Esophagus muscularis mucosa (tissue), 4 donors: Measurements from ENCODE around the gene PRELID3B.

Experiments used
- CTCF ChIP-seq, 3 experiments: fragments of 200-600 bp in 2 of 3; fragments of 450-650 bp in 1 of 3; sonication (generic) in 2 of 3; IDR thresholded peaks; one replicate each; pipeline ENCODE4 v1.5.1; 2017 to 2019; ENCODE audit warnings: antibody characterized with exemption in 3 of 3, mild to moderate bottlenecking in 2 of 3, moderate library complexity in 1 of 3
- EP300 ChIP-seq: sonication (generic); formaldehyde crosslinking; IDR thresholded peaks from one replicate; pipeline ENCODE4 v1.6.1; 2017; ENCODE audit warnings: antibody characterized with exemption
- POLR2A ChIP-seq: fragments of 450-650 bp; IDR thresholded peaks from one replicate; pipeline ENCODE4 v1.6.1; 2017; ENCODE audit warnings: antibody characterized with exemption, moderate library complexity, mild to moderate bottlenecking, low read depth

- TF ChIP-seq CTCF (IDR thresholded peaks at IDR 0.05) (no peak), EP300 (no peak), POLR2A (no peak)
These were observed 51.7 kb downstream of the PRELID3B start for GRCh38 chr20:58990651-58991445.
